Measurements from ENCODE around the gene OR5B17.
"Not testable (repeated sequence)": the region's sequence is repeated elsewhere in the genome, so short reads cannot be mapped to it uniquely, and the experiment has no call there.

Gene OR5B17

DNA sequence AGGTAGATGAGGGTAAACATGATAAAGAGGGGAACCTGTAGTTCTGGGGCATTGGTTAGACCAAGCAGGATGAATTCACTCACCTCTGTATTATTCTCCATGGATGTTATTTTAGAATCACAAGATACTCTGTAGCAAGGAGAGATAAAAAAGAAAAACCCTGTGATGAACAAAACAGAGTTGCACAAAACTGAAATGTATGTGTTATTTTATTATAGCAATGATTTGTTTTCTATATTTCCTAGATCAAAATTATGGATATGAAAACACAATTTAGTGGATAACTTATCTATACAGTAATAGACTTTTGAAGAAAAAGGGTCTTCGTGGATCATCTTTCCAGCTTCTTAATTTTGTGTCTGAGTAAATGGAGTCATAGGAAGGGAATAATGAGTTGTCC is at the start of gene OR5B17:
OR5B17 (minus strand) TSS at position 101 of the 400 bp plus-strand sequence; CDS start at position 101, 0 bp downstream.
- no peak for DNase-seq (ENCODE audit: low read depth)

DNA sequence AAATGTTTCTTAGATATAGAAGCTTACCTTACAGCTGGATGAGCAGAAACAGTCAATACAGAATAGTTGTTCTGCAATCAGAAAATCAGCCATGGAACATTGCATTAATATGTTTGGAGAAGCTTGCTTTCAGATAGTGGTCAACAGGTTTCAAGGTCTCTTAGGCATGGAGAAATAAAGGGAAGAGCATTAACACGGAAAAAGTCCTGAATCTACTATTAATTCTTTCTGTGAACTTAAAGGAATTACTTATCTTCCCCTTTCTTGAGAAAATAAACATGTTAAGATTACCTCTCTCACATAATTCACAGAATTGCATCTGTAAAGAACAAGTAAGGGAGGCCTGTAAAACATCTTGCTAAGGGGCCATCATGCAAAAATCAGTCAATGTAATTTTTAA is 47.9 kb upstream of the OR5B17 start, which contains the start of gene OR5B3:
OR5B3 (minus strand) TSS at position 101 of the 400 bp plus-strand sequence. CDS start 3,465 bp downstream, outside the sequence.
- no peak for DNase-seq (ENCODE audit: low read depth)

- DNase-seq (ENCODE audit: low read depth) = not testable (repeated sequence)
Measured at GRCh38 chr11:58399622-58400021, 40.8 kb upstream of the OR5B17 start.

GRCh38 chr11:58395581-58395980 is 36.7 kb upstream of the OR5B17 start:
- no peak for DNase-seq (ENCODE audit: low read depth)

DNA sequence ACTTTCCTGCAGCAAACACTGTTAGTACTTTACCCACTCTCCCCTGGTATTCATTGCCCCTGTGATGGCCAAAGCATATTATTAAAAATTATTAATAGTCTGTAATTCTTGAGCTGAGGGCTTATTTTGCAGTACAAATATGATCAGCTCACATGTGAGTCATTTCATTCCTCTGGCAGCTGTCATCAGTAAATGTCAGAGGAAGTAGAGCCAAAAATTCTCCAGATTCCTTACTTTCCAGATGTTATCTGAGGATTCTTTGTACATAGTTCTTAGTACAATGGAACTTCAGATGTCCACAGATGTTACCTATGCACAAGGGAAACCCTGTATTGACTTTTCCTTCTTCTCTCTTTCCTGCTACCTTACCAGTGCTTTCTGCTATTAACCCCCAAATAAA is 35.3 kb upstream of the OR5B17 start:
- no peak for DNase-seq (ENCODE audit: low read depth)

DNA sequence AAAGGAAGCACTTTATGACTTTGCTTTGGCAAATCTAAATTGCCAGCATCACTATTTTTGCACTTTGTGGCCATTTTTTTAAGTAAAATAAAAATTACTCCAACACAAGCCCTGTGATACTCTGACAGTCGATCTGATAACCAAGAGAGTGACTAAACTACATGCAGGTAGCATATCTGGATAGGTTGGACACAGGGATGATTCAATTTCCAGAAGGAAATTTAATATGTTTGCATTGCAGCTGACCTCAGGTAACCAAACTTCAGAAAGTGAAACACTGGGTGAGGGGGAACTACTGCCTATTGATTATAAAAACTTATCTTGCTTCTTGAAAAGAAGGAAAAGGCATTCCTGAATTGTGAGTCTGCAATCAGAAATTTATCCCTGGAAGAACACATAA is 33.9 kb upstream of the OR5B17 start:
- no peak for DNase-seq (ENCODE audit: low read depth)

DNA sequence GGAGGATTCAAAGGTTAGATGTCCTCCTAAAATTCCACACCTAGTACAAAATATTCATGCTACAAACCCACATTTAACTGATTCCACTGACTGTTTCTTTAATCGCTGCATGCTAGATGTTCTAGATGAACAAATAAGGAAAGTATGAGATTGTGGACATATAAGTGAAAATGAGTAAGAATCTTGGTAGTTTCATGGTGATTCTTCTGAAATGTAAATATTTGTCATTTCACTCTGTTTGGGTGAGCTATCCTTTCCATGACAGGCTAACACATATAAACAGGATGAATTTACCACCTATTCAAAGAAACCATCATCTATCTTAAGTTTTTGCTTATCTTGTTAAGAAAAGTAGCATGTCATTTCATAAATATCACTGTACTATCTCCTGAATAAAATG is 33.0 kb upstream of the OR5B17 start:
- DNase-seq (ENCODE audit: low read depth) = no peak

- DNase-seq (ENCODE audit: low read depth) = no peak
Measured at GRCh38 chr11:58390551-58391063, 31.7 kb upstream of the OR5B17 start.

GRCh38 chr11:58354727-58355126 is 4.1 kb downstream of the OR5B17 start:
- no peak for DNase-seq (ENCODE audit: low read depth)

DNA sequence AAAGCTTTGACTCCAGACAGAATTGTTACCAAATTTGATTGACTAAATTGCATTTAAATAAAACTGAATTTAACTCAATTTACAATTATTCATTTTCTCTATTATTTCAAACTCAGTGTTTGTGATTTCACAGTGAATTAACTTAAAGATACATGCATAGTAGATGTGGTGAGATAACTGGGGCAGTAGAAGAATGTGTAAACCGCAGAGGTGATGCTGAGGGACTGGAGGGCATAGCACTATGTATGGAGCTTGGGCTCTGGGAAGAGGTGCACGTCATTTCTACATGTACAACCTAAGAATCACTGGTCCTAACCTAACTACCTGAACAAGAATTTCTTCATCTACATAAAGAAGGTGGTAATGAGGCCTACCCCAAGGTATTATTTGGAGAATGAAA is 13.7 kb downstream of the OR5B17 start:
- DNase-seq (ENCODE audit: low read depth) = no peak

DNA sequence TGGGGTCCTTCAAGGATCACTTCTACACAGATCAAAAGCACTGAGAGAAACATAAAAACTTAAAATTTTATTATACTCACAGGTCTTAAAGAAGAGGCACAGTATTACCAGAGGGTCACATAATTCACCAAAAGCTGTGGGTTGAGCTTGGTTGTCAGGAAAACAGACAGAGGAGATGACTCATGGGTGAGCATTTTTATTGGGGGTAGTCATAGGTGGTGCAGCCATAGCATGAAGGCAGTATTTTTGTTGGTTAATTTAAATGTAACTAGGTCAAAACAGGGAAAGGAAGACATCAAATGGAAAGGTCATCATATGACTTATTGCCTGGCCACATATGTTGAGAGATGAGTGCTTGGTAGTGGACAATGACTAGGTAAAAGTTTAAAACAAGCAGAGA is 24.2 kb downstream of the OR5B17 start:
- DNase-seq (ENCODE audit: low read depth) = no peak

DNA sequence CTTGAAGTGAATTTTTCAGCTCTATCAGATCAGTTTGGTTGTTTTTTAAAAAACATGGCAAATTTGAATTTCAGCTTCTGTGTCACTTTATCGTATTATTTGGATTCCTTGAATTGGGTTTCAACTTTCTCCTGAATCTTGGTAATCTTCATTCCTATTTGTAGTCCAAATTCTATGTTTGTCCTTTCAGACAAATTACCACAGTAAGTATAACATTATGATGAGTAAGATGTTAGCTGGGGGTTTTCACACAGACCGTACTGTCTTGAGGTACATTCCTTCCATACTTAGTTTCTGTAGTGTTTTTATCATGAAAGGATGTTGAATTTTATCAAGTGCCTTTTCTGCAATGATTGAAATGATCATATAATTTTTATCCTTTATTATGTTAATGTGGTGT is 28.0 kb downstream of the OR5B17 start:
- no peak for DNase-seq (ENCODE audit: low read depth)

GRCh38 chr11:58318532-58318931 is 40.3 kb downstream of the OR5B17 start:
- no peak for DNase-seq (ENCODE audit: low read depth)

GRCh38 chr11:58316142-58316541 is 42.7 kb downstream of the OR5B17 start:
- DNase-seq (ENCODE audit: low read depth) = no peak

All from CMK (cell line).